Spleen (tissue), 7 donors: ENCODE data around the gene PDE6D.

Experiments used
- POLR2A ChIP-seq, 3 donors: fragments of 450-650 bp; IDR thresholded peaks; one replicate each; pipeline ENCODE4 v1.5.1; 2017; ENCODE audit warnings: antibody characterized with exemption in 3 of 3, mild to moderate bottlenecking in 1 of 3
- POLR2AphosphoS5 ChIP-seq, 3 donors: sonication (generic); formaldehyde crosslinking; IDR thresholded peaks; one replicate each; pipeline ENCODE4 v1.5.1; 2017; ENCODE audit warnings: antibody characterized with exemption in 3 of 3
- TF ChIP-seq, protein P1 (sequence below), 11 experiments: fragments of 200-600 bp in 7 of 11; fragments of 450-650 bp in 4 of 11; sonication (generic) in 4 of 11; IDR thresholded peaks in 8 of 11; conservative IDR thresholded peaks in 3 of 11; 1 replicate in 7 of 11; 2 replicates in 4 of 11; pipeline versions ENCODE4 v1.4.0 to v1.8.0; 2016 to 2021; ENCODE audit warnings: antibody characterized with exemption in 11 of 11, inconsistent platforms in 4 of 11, mild to moderate bottlenecking in 1 of 11
- donor health status: DM: no; HTN: no; CAD: no; lungs with moderate emphysema.
- donor health status: DM: no; HTN: no; CAD: no.
- donor health status: DM: no; HTN: no; CAD: no.

DNA sequence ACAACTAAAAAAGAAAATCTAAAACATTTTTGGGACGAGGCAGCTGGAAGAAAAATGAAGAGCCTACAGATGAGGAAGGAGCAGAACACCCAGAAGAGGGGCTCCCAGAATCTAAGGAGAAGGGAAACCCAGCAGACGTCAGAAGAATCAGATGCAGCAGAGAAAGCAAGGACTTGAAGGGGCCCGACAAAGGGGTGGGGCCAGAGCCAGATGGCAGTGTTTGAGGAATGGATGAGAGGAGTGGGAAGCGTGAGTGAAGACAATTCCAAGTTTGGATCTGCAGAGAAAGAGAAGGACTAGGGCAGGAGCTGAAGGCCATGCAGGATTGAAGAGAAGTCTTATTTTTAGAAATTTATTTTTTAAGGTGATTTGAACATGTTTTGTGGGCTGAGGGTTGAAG is 53.5 kb downstream of the PDE6D start:
- TF ChIP-seq POLR2AphosphoS5 (IDR thresholded peaks at IDR 0.05) (no peak), POLR2A (IDR thresholded peaks at IDR 0.05) (no peak)
- TF ChIP-seq, protein P1, sequence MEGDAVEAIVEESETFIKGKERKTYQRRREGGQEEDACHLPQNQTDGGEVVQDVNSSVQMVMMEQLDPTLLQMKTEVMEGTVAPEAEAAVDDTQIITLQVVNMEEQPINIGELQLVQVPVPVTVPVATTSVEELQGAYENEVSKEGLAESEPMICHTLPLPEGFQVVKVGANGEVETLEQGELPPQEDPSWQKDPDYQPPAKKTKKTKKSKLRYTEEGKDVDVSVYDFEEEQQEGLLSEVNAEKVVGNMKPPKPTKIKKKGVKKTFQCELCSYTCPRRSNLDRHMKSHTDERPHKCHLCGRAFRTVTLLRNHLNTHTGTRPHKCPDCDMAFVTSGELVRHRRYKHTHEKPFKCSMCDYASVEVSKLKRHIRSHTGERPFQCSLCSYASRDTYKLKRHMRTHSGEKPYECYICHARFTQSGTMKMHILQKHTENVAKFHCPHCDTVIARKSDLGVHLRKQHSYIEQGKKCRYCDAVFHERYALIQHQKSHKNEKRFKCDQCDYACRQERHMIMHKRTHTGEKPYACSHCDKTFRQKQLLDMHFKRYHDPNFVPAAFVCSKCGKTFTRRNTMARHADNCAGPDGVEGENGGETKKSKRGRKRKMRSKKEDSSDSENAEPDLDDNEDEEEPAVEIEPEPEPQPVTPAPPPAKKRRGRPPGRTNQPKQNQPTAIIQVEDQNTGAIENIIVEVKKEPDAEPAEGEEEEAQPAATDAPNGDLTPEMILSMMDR (IDR thresholded peaks at IDR 0.05 in 8 of 11, conservative IDR thresholded peaks at IDR 0.05 in 3 of 11) = no peak
